NCI-H1417 (cell line): ENCODE results near the gene C1QA.
"Not testable (repeated sequence)": the region's sequence is repeated elsewhere in the genome, so short reads cannot be mapped to it uniquely, and the experiment has no call there.

Source experiments
- DNase-seq, 3 experiments: peaks; one replicate each; lab custom pipeline; 2025; lab: John Stamatoyannopoulos, UW

C1QA gene

DNA sequence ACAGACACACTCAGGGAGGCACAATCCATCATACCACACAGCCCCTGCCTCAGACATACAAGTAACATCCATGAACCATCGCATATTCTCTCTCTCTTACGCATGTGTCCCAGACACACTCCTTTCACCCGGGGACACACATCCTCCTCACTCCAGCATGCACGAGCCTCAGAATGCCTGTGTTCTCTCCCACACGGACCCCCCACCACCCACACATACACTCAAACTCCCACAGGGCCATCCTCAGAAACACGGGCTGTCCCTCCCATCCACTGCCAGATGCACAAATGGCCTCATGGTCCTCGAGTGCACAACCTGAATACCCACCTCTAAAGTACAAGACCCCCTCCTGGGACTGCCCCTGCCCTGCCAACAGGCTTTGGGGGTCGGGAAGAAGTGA, 4.8 kb downstream of the C1QA start:
- DNase-seq, result no peak

DNA sequence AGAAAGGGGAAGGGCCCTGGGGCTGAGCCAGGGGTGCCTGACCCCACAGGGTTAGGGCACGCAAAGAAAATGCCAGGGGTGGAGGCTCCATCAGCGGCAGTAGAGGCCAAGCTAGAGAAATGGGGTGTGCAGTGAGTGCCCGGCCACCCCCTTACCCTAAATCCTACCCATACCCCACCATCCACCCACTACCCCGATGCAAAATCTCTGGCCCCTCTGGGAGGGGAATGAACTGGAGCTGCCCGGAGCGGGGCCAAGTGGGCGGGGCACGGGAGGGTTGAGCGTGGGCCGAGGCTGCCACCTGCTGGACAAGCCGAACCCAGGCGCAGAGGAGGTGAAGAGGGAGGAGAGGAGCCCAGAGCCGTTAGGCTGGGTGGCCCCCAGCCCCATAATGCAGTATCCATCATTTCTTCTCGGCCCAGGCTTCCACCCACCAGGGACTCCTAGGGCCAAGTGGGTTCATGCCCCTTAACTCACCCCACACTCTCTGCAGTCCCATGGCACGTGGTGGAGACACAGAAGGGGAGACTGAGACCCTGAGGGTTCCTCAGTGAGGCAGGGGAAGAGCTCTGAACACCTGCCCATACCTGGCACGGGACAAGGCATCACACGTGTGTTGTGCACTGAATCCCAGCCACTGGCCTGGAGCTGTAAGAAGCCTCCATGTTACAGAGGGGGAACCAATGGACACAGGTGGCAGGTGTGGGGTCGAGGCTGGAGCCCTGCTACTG, 5.6 kb downstream of the C1QA start:
- peak; percentile 43 to 69 (median 64) for DNase-seq

- DNase-seq, result no peak
Observed at GRCh38 chr1:22643381-22643780, 7.0 kb downstream of the C1QA start, which contains the start of gene C1QC. TSS of gene C1QC (plus strand) at chr1:22643633. CDS start at chr1:22644024, 391 bp downstream.

GRCh38 chr1:22643928-22644327, 7.5 kb downstream of the C1QA start:
- DNase-seq, result no peak

GRCh38 chr1:22645931-22646330, 9.5 kb downstream of the C1QA start:
- no peak for DNase-seq

- DNase-seq, result no peak
Observed at GRCh38 chr1:22646384-22646783, 10.0 kb downstream of the C1QA start.

GRCh38 chr1:22650089-22650693, 13.8 kb downstream of the C1QA start:
- DNase-seq, result no peak

DNA sequence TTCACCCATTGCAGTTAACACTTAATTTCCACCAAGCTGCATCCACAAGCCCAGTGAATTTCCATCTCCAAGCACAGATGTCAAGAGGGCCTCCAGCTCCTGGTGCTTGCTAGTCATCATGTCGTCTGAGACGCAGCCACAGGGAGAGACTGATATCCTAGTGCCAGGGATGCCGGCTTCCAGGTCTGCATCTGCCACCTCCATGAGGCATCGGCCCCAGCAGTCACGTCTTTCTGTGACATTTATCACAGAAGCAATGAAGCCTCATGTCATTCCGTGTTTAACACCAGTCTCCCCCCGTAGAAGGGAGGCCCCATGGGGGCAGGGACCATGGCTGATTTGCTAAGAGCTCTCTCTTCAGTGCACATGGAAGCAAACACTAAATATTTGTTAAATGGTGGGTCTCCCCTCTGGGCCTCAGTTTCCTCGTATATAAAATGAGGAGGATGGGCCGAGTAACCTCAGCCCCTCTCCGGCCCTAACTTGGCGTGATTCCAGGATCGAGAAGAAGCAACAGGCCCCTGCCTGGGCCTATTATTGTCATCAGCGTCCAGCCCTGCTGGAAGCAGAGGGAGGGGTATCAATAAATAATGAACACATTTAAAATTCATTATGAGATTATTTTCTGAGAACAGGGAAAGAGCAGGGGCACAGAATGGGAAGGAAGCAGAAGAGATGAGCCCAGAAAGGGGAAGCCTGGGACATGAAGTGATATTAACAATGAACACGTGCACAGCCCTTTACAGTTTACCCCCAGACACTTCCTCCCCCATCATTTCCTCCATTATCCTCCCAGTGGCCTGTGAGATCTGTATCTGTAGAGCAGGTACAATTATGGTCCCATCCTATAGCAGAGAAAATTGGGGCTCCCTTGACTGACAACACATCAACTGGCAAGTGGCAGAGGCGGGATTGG, 15.8 kb downstream of the C1QA start:
- DNase-seq, result peak in 1 of 3 experiments; percentile 45

DNA sequence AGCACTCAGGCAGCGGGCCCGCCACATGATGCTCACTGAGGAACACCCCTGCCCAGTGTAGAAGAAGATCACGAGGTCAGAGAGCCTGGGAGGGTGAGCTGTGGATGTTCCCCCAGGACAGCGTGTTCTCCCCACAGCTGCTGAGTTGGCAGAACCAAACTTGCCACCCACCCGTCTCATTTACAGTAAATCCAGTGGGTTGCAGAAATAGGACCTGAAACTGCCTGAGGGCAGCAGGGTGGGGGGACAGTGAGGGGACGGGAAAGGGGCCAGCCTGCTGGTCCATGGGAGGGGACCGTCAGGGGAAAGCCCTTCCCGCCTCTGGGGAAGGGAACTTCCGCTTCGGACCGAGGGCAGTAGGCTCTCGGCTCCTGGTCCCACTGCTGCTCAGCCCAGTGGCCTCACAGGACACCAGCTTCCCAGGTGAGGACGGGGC, 16.5 kb downstream of the C1QA start, which contains the start of gene C1QB:
Gene C1QB (plus strand): TSS at position 356 of the 436 bp plus-strand sequence. CDS start 6,227 bp downstream, outside the sequence.
- DNase-seq, result no peak

- peak in 1 of 3 experiments; percentile 10 for DNase-seq
Observed at GRCh38 chr1:22654692-22655091, 18.3 kb downstream of the C1QA start.

GRCh38 chr1:22658385-22659163, 22.1 kb downstream of the C1QA start:
- no peak for DNase-seq

- no peak for DNase-seq
Observed at GRCh38 chr1:22660716-22661241, 24.4 kb downstream of the C1QA start.

DNA sequence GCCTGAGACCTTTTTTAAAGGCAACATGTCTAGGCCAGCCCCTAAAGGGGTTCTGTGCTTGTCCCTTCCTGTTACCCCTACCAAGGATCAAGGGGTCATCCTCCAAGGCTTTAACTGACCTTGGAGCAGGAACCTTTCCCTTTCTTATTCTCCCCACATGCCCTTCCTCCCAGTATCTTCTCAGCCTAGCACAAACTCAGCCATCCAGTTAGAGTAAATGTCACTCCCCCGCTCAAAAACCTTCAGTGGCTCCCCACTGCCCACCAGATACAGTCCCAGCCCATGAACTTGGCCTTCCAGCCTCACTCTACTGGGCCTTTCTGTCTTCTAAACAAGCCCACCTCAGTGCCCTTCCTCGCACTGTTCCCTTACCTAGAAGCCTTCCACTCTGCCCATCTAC, 25.5 kb downstream of the C1QA start:
- no peak for DNase-seq

DNA sequence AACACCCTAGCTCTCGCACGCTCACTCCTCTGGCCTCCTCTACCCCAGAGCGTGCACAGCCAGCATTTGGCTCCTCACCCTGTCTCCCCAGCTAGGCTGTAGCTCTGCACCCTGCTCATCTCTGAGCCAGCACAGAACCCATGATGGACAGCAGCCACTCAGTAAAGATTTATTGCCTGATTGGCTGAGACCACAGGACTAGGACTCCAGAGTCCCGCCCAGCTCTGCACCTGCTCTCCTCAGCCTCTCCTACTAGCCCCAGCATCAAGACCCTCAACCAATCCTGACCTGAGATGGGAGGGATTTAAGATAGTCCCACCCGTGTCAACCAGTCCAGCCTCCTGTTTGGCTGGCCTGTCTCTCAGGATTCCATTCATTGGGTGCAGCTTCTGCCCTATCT, 25.9 kb downstream of the C1QA start:
- peak in 2 of 3 experiments; percentile 12 to 33 for DNase-seq

DNA sequence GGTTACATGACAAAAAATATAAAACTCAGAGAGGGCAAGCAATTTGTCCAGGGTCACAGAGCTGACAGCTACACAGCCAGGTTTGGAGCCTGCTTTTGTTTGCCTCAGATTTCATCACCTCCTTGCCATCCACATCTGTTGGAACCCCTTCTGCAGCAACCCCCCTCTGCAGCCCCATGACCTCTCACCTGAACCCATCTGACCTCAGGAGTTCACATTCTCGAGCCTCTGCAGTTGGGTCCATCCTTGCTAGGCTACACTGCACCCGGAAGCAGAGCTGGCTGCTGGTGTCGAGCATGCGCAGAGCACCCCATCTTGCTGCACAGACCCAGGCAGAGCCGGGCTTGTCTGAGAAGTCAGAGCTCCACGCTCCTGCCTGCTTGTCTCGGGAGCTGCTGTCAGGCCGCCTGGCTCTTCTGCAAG, 26.6 kb downstream of the C1QA start:
- no peak for DNase-seq

DNA sequence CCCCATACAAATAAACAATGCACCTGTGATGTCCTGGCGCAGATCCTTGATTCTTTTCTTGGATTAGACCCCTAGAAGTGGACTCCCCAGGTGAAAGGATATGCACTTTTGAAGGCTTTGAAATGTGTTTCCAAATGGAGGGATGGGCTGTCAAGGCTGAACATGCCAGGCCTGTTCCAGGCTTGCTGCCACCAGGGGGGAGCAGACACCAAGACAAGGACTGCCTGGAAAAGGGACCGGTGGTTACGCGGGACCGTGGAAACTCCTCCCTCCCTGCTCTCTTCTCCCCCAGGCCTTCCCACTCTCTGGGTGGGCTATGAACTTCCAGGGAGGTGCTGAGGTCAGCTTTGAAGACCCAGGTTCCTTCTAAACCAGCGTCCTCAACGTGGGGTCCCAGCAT, 29.3 kb downstream of the C1QA start:
- DNase-seq, result peak in 2 of 3 experiments; percentile 19 to 55

- DNase-seq, result no peak
Observed at GRCh38 chr1:22666412-22666811, 30.0 kb downstream of the C1QA start.

DNA sequence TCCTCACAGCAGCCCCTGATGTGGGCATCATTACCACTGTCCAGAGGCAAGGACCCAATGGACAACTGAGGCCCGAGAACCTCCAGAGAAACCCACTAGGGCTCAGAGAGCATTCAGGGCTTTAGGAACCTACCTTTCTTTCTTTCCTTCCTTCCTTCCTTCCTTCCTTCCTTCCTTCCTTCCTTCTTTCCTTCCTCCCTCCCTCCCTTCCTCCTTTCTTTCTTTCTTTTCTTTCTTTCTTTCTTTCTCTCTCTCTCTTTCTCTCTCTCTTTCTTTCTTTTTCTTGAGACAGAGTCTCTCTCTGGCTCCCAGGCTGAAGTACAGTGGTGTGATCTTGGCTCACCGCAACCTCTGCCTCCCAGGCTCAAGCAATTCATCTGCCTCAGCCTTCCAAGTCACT, 32.4 kb downstream of the C1QA start:
- DNase-seq, result not testable (repeated sequence)

DNA sequence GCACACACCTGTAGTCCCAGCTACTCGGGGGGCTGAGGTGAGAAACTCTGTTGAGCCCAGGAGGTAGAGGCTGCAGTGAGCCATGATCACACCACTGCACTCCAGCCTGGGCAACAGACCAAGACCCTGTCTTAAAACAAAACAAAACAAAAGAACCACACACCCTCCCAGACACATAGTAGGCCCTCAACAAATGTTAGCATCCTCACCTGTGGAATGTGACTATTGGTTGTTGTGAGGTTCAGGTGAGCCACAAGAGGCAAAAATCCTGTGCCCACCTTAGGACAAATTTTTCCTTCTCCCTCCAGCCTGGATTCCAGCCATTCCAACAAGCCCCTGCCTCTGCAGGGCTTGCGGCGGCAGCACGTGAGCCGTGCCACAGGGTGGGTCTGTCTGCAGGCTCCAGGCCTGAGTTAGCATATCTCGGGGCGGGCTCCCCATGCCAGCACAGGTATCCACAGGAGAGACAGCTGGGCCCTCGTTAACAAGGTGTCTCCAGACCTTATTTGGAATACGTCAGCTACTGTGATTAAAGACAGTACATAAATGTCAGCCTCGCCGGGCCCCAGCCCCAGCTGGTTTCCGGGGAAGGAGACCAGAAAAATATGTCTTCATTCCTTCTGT, 34.0 kb downstream of the C1QA start:
- peak in 1 of 3 experiments; percentile 18 for DNase-seq

DNA sequence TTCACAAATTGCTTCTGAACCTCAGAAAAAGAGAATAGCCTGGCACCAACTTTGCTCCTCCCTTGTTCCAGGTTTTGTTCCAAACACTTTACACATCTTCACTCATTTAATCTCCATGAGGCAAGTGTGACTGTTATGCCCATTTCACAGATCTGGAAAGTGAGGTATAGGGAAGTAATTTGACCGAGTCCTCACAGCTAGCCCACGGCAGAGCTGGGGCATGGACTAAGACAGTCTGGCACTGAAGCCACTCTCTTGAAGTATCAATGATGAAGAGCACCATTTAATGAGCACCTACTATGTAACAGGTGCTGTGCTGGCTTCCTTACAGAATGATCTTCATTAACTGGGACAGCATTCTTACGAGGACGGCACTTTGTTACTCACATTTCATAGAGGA, 35.6 kb downstream of the C1QA start:
- DNase-seq, result no peak
